Neural progenitor cell (in vitro differentiated cells): Measurements from ENCODE around the gene NSD1. TPM values are rescaled to one million over a fixed set of nuclear protein-coding genes. Genes with fewer than 3 reads are reported as not detected.

Experiments
- DNase-seq: peaks from one replicate; pipeline ENCODE4 v3.0.0-alpha.2; 2016; ENCODE audit warnings: low spot score
- H2AFZ ChIP-seq: fragments of 200-600 bp; sonication (generic); replicated peaks from 2 replicates; pipeline ENCODE4 v1.6.1; 2016; ENCODE audit warnings: antibody characterized with exemption
- H3F3A ChIP-seq: fragments of 200-600 bp; sonication (generic); 2 replicates; pipeline ENCODE4 v1.6.1; 2016; ENCODE audit warnings: antibody characterized with exemption, low read depth
- H3K27ac ChIP-seq: fragments of 200-600 bp; sonication (generic); 2 replicates; pipeline ENCODE4 v1.5.1; 2016; ENCODE audit warnings: mild to moderate bottlenecking
- H3K27me3 ChIP-seq: fragments of 200-600 bp; sonication (generic); 2 replicates; pipeline ENCODE4 v1.6.1; 2016; ENCODE audit warnings: mild to moderate bottlenecking, moderate library complexity
- H3K36me3 ChIP-seq: fragments of 200-600 bp; sonication (generic); 2 replicates; pipeline ENCODE4 v1.5.1; 2016
- H3K4me1 ChIP-seq: fragments of 200-600 bp; sonication (generic); 2 replicates; pipeline ENCODE4 v1.6.1; 2016; ENCODE audit warnings: mixed run types
- H3K4me2 ChIP-seq: fragments of 200-600 bp; sonication (generic); 2 replicates; pipeline ENCODE4 v1.6.1; 2016
- H3K4me3 ChIP-seq: fragments of 200-600 bp; sonication (generic); 2 replicates; pipeline ENCODE4 v1.5.1; 2016
- H3K79me2 ChIP-seq: fragments of 200-600 bp; sonication (generic); 2 replicates; pipeline ENCODE4 v1.6.1; 2016; ENCODE audit warnings: low read depth
- H3K9ac ChIP-seq: fragments of 200-600 bp; sonication (generic); 2 replicates; pipeline ENCODE4 v1.6.1; 2016
- H3K9me3 ChIP-seq: fragments of 200-600 bp; sonication (generic); 2 replicates; pipeline ENCODE4 v1.5.1; 2016; ENCODE audit warnings: low read depth
- H4K20me1 ChIP-seq: fragments of 200-600 bp; sonication (generic); 2 replicates; pipeline ENCODE4 v1.6.1; 2016; ENCODE audit warnings: low read depth
- H3K27ac Mint-ChIP-seq: 3 replicates; pipeline ENCODE4 v1.8.0; 2021; ENCODE audit warnings: mixed read lengths
- H3K27me3 Mint-ChIP-seq: 2 replicates; pipeline ENCODE4 v1.8.0; 2022; ENCODE audit warnings: low read depth, mild to moderate bottlenecking, inconsistent platforms, moderate library complexity, mixed read lengths; ENCODE audit not compliant: insufficient read depth
- H3K36me3 Mint-ChIP-seq: 3 replicates; pipeline ENCODE4 v1.8.0; 2021; ENCODE audit warnings: mixed read lengths
- H3K4me1 Mint-ChIP-seq: 3 replicates; pipeline ENCODE4 v1.8.0; 2021; ENCODE audit warnings: mixed read lengths
- H3K4me3 Mint-ChIP-seq: 3 replicates; pipeline ENCODE4 v1.8.0; 2021; ENCODE audit warnings: mild to moderate bottlenecking, moderate library complexity, mixed read lengths
- H3K9me3 Mint-ChIP-seq: 3 replicates; pipeline ENCODE4 v1.8.0; 2020; ENCODE audit warnings: mixed read lengths
- CTCF ChIP-seq: fragments of 200-600 bp; sonication (generic); IDR thresholded peaks from 2 replicates; pipeline ENCODE4 v1.5.1; 2017; ENCODE audit warnings: antibody characterized with exemption, mild to moderate bottlenecking
- EZH2 ChIP-seq: fragments of 200-600 bp; sonication (generic); IDR thresholded peaks from 2 replicates; pipeline ENCODE4 v1.6.1; 2017; ENCODE audit warnings: antibody characterized with exemption, mild to moderate bottlenecking, moderate library complexity
- EZH2phosphoT487 ChIP-seq: fragments of 200-600 bp; sonication (generic); IDR thresholded peaks from 2 replicates; pipeline ENCODE4 v1.6.1; 2017; ENCODE audit warnings: antibody characterized with exemption
- total RNA-seq: library from RNA; depleted of rRNA; stranded (reverse); fragments of >200 nt; gene quantifications from 2 replicates; pipeline ENCODE4 v1.2.3, GENCODE V29; 2015; ENCODE audit warnings: low replicate concordance

Gene NSD1
- total RNA-seq, 1 donor from 2014 or later, result 114 TPM

GRCh38 chr5:177194268-177194667 lies 60.7 kb downstream of the NSD1 start:
- no peak for DNase-seq
- Mint-ChIP-seq H3K9me3 (no peaks in the 10 kb centered on the region), H3K4me1 (no peaks in the 10 kb centered on the region), H3K27ac (no peak overlapping the region), H3K27me3 (no peaks in the 10 kb centered on the region), H3K36me3 (peaks cover 12% of the 10 kb centered on the region), H3K4me3 (no peak overlapping the region)
- H3F3A ChIP-seq, result peaks cover 11% of the 10 kb centered on the region
- H3K9me3 ChIP-seq, result no peaks in the 10 kb centered on the region
- H3K4me1 ChIP-seq, result no peaks in the 10 kb centered on the region
- no peaks in the 10 kb centered on the region for H3K36me3 ChIP-seq
- H3K4me2 ChIP-seq, result no peak overlapping the region
- peaks cover 23% of the 10 kb centered on the region for H4K20me1 ChIP-seq
- TF ChIP-seq EZH2 (no peak), CTCF (no peak), EZH2phosphoT487 (no peak)
- H3K4me3 ChIP-seq, result no peak overlapping the region
- H3K79me2 ChIP-seq, result peaks cover 80% of the 10 kb centered on the region
- H3K27ac ChIP-seq, result no peak overlapping the region
- no peak overlapping the region for H2AFZ ChIP-seq
- H3K27me3 ChIP-seq, result no peaks in the 10 kb centered on the region
- no peak overlapping the region for H3K9ac ChIP-seq

GRCh38 chr5:177195307-177195952 lies 61.9 kb downstream of the NSD1 start:
- no peaks in the 10 kb centered on the region for H3K4me1 ChIP-seq
- DNase-seq, result no peak
- Mint-ChIP-seq H3K9me3 (no peaks in the 10 kb centered on the region), H3K36me3 (peaks cover 14% of the 10 kb centered on the region), H3K4me3 (no peak overlapping the region), H3K27ac (no peak overlapping the region), H3K27me3 (no peaks in the 10 kb centered on the region), H3K4me1 (no peaks in the 10 kb centered on the region)
- no peak overlapping the region for H3K27ac ChIP-seq
- peaks cover 30% of the 10 kb centered on the region for H4K20me1 ChIP-seq
- peaks cover 7% of the 10 kb centered on the region for H3F3A ChIP-seq
- no peak overlapping the region for H2AFZ ChIP-seq
- H3K36me3 ChIP-seq, result no peaks in the 10 kb centered on the region
- TF ChIP-seq CTCF, result no peak
- TF ChIP-seq EZH2, result no peak
- no peak for TF ChIP-seq EZH2phosphoT487
- no peak overlapping the region for H3K4me2 ChIP-seq
- no peak overlapping the region for H3K4me3 ChIP-seq
- peaks cover 80% of the 10 kb centered on the region for H3K79me2 ChIP-seq
- H3K27me3 ChIP-seq, result no peaks in the 10 kb centered on the region
- no peaks in the 10 kb centered on the region for H3K9me3 ChIP-seq
- no peak overlapping the region for H3K9ac ChIP-seq

- Mint-ChIP-seq H3K9me3 (no peaks in the 10 kb centered on the region), H3K27me3 (no peaks in the 10 kb centered on the region), H3K36me3 (peaks cover 14% of the 10 kb centered on the region), H3K4me3 (no peak overlapping the region), H3K4me1 (no peaks in the 10 kb centered on the region), H3K27ac (no peak overlapping the region)
- Histone ChIP-seq H3K79me2 (peaks cover 78% of the 10 kb centered on the region), H4K20me1 (peaks cover 23% of the 10 kb centered on the region), H3K9me3 (no peaks in the 10 kb centered on the region), H3K9ac (no peak overlapping the region), H3F3A (peaks cover 8% of the 10 kb centered on the region), H3K4me2 (no peak overlapping the region), H3K4me3 (no peak overlapping the region), H3K36me3 (peaks cover 5% of the 10 kb centered on the region), H3K27ac (no peak overlapping the region), H3K27me3 (no peaks in the 10 kb centered on the region), H2AFZ (no peak overlapping the region), H3K4me1 (no peaks in the 10 kb centered on the region)
- DNase-seq, result no peak
- TF ChIP-seq EZH2phosphoT487, result no peak
- TF ChIP-seq CTCF, result no peak
- TF ChIP-seq EZH2, result no peak
These were observed 65.2 kb downstream of the NSD1 start for GRCh38 chr5:177198738-177199137.
